ENCODE data around the gene LXN. TPM values are rescaled to one million over a fixed set of nuclear protein-coding genes. Genes with fewer than 3 reads are reported as not detected.

Gene LXN
- total RNA-seq, 2 experiments from 2014 or later, result 2.1 to 3.0 TPM

DNA sequence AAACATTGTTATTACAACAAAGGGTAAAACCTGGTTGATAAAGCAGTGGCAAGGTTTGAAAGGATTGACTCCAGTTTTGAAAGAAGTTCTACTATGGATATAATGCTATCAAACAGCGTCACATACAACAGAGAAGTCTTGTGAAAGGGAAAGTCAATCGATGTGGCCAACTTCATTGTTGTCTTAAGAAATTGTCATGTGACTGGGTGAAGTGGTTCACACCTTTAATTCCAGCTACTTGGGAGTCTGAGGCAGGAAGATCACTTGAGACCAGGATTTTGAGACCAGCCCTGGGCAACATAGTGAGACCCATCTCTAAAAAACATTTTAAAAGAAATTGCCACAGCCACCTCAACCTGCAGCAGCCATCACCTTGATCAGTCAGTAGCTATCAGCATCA lies 6.2 kb upstream of the LXN start:
- H3K9me3 ChIP-seq (ENCODE audit: control insufficient read depth in 1 of 2, insufficient read depth in 1 of 2, low read length in 2 of 2), result no peaks in the 10 kb centered on the region
- Mint-ChIP-seq H3K27me3 (no peaks in the 10 kb centered on the region), H3K36me3 (ENCODE audit: low read depth) (peaks cover 39% of the 10 kb centered on the region)

GRCh38 chr3:158671821-158672214 lies 630 bp downstream of the LXN start:
- H3K9me3 ChIP-seq (ENCODE audit: control insufficient read depth in 1 of 2, insufficient read depth in 1 of 2, low read length in 2 of 2), result no peaks in the 10 kb centered on the region
- H3K4me3 ChIP-seq (ENCODE audit: low read length), result peak overlapping the region; percentile 74
- H3K4me1 Mint-ChIP-seq (ENCODE audit: low read depth), result peaks cover 32% of the 10 kb centered on the region
- peak overlapping the region; percentile 41 to 49 for H3K27ac ChIP-seq (ENCODE audit: low read depth in 1 of 2, low read length in 2 of 2)
- TF ChIP-seq CTCF (IDR thresholded peaks at IDR 0.05), result no peak
- intact Hi-C loops (cut with DNase I, micrococcal nuclease), result loop anchor here in 1 of 2 experiments (10.0 kb wide), 1 partner anchor 1893 kb away; the partner anchor contains the start of gene KPNA4
- H3K27me3 Mint-ChIP-seq, result no peaks in the 10 kb centered on the region
- peaks cover 31% of the 10 kb centered on the region for H3K36me3 ChIP-seq (ENCODE audit: insufficient read depth, low read length)
- H3K27ac Mint-ChIP-seq, result peak overlapping the region; percentile 85
- CTCF ChIA-PET, result interaction anchor here (1.0 to 1.9 kb wide), 5 partner anchors 12 to 131 kb away, joined by 3 to 13 read pairs (median 3); partner anchors contain the start of gene GFM1
- no peaks in the 10 kb centered on the region for H3K27me3 ChIP-seq (ENCODE audit: control insufficient read depth in 1 of 2, insufficient read depth in 2 of 2, low read length in 2 of 2)
- H3K36me3 Mint-ChIP-seq (ENCODE audit: low read depth), result peaks cover 43% of the 10 kb centered on the region
- DNase-seq, result peak in 1 of 14 experiments; percentile 17
- H3K4me1 ChIP-seq (ENCODE audit: insufficient read depth, low read length), result peaks cover 19% of the 10 kb centered on the region
- H3K9me3 Mint-ChIP-seq, result no peaks in the 10 kb centered on the region
- peak overlapping the region; percentile 94 for H3K4me3 Mint-ChIP-seq
- POLR2A ChIA-PET, result interaction anchor here (0.7 to 3.0 kb wide), 5 partner anchors 11 to 56 kb away, joined by 3 to 13 read pairs (median 5); partner anchors contain the start of gene GFM1
- no peak for ATAC-seq (ENCODE audit: poor library complexity)

More for the DNA sequence above, 6.2 kb upstream of the LXN start:
- Histone ChIP-seq H3K4me1 (ENCODE audit: insufficient read depth, low read length) (no peaks in the 10 kb centered on the region), H3K4me3 (ENCODE audit: low read length) (no peak overlapping the region), H3K36me3 (ENCODE audit: insufficient read depth, low read length) (peaks cover 27% of the 10 kb centered on the region), H3K27ac (ENCODE audit: low read depth in 1 of 2, low read length in 2 of 2) (no peak overlapping the region), H3K27me3 (ENCODE audit: control insufficient read depth in 1 of 2, insufficient read depth in 2 of 2, low read length in 2 of 2) (no peaks in the 10 kb centered on the region)
- no peak for DNase-seq
- Mint-ChIP-seq H3K4me1 (ENCODE audit: low read depth) (no peaks in the 10 kb centered on the region), H3K27ac (no peak overlapping the region), H3K9me3 (no peaks in the 10 kb centered on the region), H3K4me3 (no peak overlapping the region)
- ChIA-PET POLR2A (no interaction called here), CTCF (interaction anchor here (0.9 kb wide), 1 partner anchor 34 kb away, joined by 3 read pairs; the partner anchor contains the start of gene GFM1)
- ATAC-seq (ENCODE audit: poor library complexity), result no peak
- no peak for TF ChIP-seq CTCF (IDR thresholded peaks at IDR 0.05)
- intact Hi-C loops (cut with DNase I, micrococcal nuclease), result loop anchor here in 1 of 2 experiments (10.0 kb wide), 1 partner anchor 1886 kb away; the partner anchor contains the start of gene KPNA4

DNA sequence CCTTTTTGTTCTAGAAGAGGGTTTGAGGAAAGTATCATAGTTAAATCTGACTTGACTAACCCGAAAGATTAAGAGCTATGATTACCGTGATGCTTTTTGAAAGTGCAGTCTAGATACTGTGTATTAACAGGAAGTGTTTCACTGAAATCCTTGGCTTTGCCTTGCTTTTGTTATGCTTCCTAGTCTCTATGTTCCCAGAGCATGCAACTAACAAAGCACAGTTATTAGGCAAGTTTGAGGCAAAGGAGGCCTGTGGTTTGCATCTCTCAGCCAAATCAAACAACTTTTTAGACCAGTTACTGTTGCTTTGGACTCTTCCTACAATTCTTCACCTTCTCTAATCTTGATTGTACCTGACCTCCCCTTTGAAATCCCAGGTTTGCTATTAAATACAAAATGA lies 3.9 kb downstream of the LXN start:
- TF ChIP-seq CTCF (IDR thresholded peaks at IDR 0.05), result no peak
- Mint-ChIP-seq H3K9me3 (no peaks in the 10 kb centered on the region), H3K36me3 (ENCODE audit: low read depth) (peaks cover 74% of the 10 kb centered on the region), H3K4me3 (no peak overlapping the region), H3K4me1 (ENCODE audit: low read depth) (peaks cover 38% of the 10 kb centered on the region), H3K27me3 (no peaks in the 10 kb centered on the region), H3K27ac (no peak overlapping the region)
- intact Hi-C loops (cut with DNase I, micrococcal nuclease), result loop anchor here in 1 of 2 experiments (2.0 kb wide), 1 partner anchor 20 kb away; no protein-coding TSS in a partner anchor
- CTCF ChIA-PET, result interaction anchor here (1.9 kb wide), 1 partner anchor 24 kb away, joined by 7 read pairs; the partner anchor contains the start of gene GFM1
- Histone ChIP-seq H3K27ac (ENCODE audit: low read depth in 1 of 2, low read length in 2 of 2) (no peak overlapping the region), H3K4me1 (ENCODE audit: insufficient read depth, low read length) (peaks cover 19% of the 10 kb centered on the region), H3K27me3 (ENCODE audit: control insufficient read depth in 1 of 2, insufficient read depth in 2 of 2, low read length in 2 of 2) (no peaks in the 10 kb centered on the region), H3K4me3 (ENCODE audit: low read length) (no peak overlapping the region), H3K36me3 (ENCODE audit: insufficient read depth, low read length) (peaks cover 61% of the 10 kb centered on the region), H3K9me3 (ENCODE audit: control insufficient read depth in 1 of 2, insufficient read depth in 1 of 2, low read length in 2 of 2) (no peaks in the 10 kb centered on the region)
- DNase-seq, result no peak
- POLR2A ChIA-PET, result no interaction called here
- no peak for ATAC-seq (ENCODE audit: poor library complexity)
